K562 (cell line): ENCODE results near the gene CLASP2. TPM values are rescaled to one million over a fixed set of nuclear protein-coding genes. Genes with fewer than 3 reads are reported as not detected.

Experiments
- CBFB ChIP-seq: sonication (generic); formaldehyde crosslinking; IDR thresholded peaks from 2 replicates; pipeline ENCODE4 v1.4.0; 2020; ENCODE audit warnings: mild to moderate bottlenecking, missing genetic modification reagents
- MAZ ChIP-seq, 2 experiments: fragments of 450-650 bp in 1 of 2; sonication (generic) in 1 of 2; formaldehyde crosslinking; IDR thresholded peaks in 1 of 2; conservative IDR thresholded peaks in 1 of 2; 2 replicates each; pipeline versions ENCODE4 v1.4.0 to v1.5.0; 2020; ENCODE audit warnings: mild to moderate bottlenecking in 1 of 2, missing genetic modification reagents in 1 of 2
- POU5F1 ChIP-seq: fragments of 150-350 bp; IDR thresholded peaks from 2 replicates; pipeline ENCODE4 v1.6.1; 2014; ENCODE audit warnings: borderline replicate concordance, low read length, low read depth, mild to moderate bottlenecking; ENCODE audit not compliant: partially characterized antibody
- RAD21 ChIP-seq, 2 experiments: fragments of 250-450 bp in 1 of 2; fragments of 450-650 bp in 1 of 2; sonication (Bioruptor Pico) in 1 of 2; formaldehyde crosslinking in 1 of 2; IDR thresholded peaks in 1 of 2; conservative IDR thresholded peaks in 1 of 2; 2 replicates each; pipeline versions ENCODE4 v1.4.0 to v1.8.0; 2020 to 2022; ENCODE audit warnings: mild to moderate bottlenecking in 2 of 2, moderate library complexity in 1 of 2
- RAD51 ChIP-seq: fragments of 450-650 bp; IDR thresholded peaks from 2 replicates; pipeline ENCODE4 v1.7.1; 2016; ENCODE audit warnings: low read depth, mild to moderate bottlenecking, borderline replicate concordance
- TBP ChIP-seq: optimal IDR thresholded peaks from 2 replicates; pipeline ENCODE3; 2011; ENCODE audit warnings: low read depth, low read length, improper control_type of control experiment
- TRIM28 ChIP-seq: fragments of 450-650 bp; IDR thresholded peaks from 2 replicates; pipeline ENCODE4 v1.6.1; 2017
- polyA plus RNA-seq, 8 experiments: library from polyadenylated mRNA; depleted of rRNA in 4 of 8; stranded (reverse) in 5 of 8; unstranded in 3 of 8; fragments of >200 nt; fragmentation: Nextera tagmentation in 2 of 8; fragmentation: Illumina TruSeq in 1 of 8; extraction: Ambion mirVana in 2 of 8; extraction: Trizol in 1 of 8; gene quantifications; 2 replicates each; pipeline versions ENCODE4 v1.2.1 to v1.2.3, GENCODE V29; 2011 to 2014; ENCODE audit warnings: inconsistent platforms in 1 of 8, missing spikeins in 1 of 8
- total RNA-seq, 7 experiments: library from RNA; depleted of rRNA in 6 of 7; stranded (reverse); fragments of >200 nt in 6 of 7; fragmentation: Illumina TruSeq in 2 of 7; extraction: Trizol in 2 of 7; gene quantifications; 2 replicates each; pipeline versions ENCODE4 v1.2.1 to v1.2.3, GENCODE V29; 2011 to 2021; ENCODE audit warnings: low replicate concordance in 1 of 7
- TF ChIP-seq, protein P1 (sequence below): fragments of 450-650 bp; IDR thresholded peaks from 2 replicates; pipeline ENCODE4 v1.6.1; 2016; ENCODE audit warnings: borderline replicate concordance
- TF ChIP-seq, protein P2 (sequence below): fragments of 250-450 bp; sonication (Bioruptor Pico); IDR thresholded peaks from 2 replicates; pipeline ENCODE4 v1.4.0; 2020; ENCODE audit warnings: mild to moderate bottlenecking
- TF ChIP-seq, protein P3 (sequence below): sonication (generic); formaldehyde crosslinking; IDR thresholded peaks from 2 replicates; pipeline ENCODE4 v1.5.0; 2020; ENCODE audit warnings: missing genetic modification reagents

Gene CLASP2
- total and polyA plus RNA-seq, 9 of the 15 experiments (the other 6 are each of a cell fraction or from before 2014, with no cell fraction given): 13.5 to 107 (median 71.8) TPM

DNA sequence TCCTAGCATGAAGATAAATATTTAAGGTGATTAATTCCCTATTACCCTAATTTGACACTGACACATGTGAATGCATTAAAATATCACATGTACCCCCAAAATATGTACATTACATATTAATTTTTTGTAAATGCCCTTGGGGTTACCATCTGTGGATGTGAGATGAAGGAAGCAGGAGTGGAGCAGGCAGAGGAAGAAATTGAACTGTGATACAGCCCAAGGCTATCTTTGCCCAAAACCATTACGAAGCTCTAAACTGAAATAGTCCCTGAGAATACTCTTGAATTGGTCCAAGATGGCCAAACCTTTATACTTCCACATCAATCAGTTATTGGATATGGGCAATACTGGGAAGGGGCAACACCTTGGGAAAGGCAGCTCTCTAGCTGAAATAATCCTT, 105.0 kb downstream of the CLASP2 start (continued):
- TF ChIP-seq RAD21 (CRISPR knock-in tag; conservative IDR thresholded peaks at IDR 0.05 in 1 of 2, IDR thresholded peaks at IDR 0.05 in 1 of 2) (no peak), CBFB (CRISPR knock-in tag) (no peak), MAZ (CRISPR knock-in tag; conservative IDR thresholded peaks at IDR 0.05 in 1 of 2, IDR thresholded peaks at IDR 0.05 in 1 of 2) (no peak), POU5F1 (no peak), TRIM28 (no peak), RAD51 (no peak), TBP (no peak)
- TF ChIP-seq, protein P1, sequence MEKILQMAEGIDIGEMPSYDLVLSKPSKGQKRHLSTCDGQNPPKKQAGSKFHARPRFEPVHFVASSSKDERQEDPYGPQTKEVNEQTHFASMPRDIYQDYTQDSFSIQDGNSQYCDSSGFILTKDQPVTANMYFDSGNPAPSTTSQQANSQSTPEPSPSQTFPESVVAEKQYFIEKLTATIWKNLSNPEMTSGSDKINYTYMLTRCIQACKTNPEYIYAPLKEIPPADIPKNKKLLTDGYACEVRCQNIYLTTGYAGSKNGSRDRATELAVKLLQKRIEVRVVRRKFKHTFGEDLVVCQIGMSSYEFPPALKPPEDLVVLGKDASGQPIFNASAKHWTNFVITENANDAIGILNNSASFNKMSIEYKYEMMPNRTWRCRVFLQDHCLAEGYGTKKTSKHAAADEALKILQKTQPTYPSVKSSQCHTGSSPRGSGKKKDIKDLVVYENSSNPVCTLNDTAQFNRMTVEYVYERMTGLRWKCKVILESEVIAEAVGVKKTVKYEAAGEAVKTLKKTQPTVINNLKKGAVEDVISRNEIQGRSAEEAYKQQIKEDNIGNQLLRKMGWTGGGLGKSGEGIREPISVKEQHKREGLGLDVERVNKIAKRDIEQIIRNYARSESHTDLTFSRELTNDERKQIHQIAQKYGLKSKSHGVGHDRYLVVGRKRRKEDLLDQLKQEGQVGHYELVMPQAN: no peak
- TF ChIP-seq, protein P2, sequence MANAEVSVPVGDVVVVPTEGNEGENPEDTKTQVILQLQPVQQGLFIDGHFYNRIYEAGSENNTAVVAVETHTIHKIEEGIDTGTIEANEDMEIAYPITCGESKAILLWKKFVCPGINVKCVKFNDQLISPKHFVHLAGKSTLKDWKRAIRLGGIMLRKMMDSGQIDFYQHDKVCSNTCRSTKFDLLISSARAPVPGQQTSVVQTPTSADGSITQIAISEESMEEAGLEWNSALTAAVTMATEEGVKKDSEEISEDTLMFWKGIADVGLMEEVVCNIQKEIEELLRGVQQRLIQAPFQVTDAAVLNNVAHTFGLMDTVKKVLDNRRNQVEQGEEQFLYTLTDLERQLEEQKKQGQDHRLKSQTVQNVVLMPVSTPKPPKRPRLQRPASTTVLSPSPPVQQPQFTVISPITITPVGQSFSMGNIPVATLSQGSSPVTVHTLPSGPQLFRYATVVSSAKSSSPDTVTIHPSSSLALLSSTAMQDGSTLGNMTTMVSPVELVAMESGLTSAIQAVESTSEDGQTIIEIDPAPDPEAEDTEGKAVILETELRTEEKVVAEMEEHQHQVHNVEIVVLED (CRISPR knock-in tag): no peak
- TF ChIP-seq, protein P3, sequence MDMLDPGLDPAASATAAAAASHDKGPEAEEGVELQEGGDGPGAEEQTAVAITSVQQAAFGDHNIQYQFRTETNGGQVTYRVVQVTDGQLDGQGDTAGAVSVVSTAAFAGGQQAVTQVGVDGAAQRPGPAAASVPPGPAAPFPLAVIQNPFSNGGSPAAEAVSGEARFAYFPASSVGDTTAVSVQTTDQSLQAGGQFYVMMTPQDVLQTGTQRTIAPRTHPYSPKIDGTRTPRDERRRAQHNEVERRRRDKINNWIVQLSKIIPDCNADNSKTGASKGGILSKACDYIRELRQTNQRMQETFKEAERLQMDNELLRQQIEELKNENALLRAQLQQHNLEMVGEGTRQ (CRISPR knock-in tag): no peak
- TF ChIP-seq, all 486 proteins: peak for 0
